ENCODE measurements around the gene RPL36AL.

RPL36AL gene

GRCh38 chr14:49579841-49580240 is 40.6 kb downstream of the RPL36AL start:
- no peak for DNase-seq

- DNase-seq: no peak
Measured at GRCh38 chr14:49578141-49578540, 42.3 kb downstream of the RPL36AL start.

GRCh38 chr14:49574038-49574437 is 46.4 kb downstream of the RPL36AL start:
- DNase-seq: no peak

GRCh38 chr14:49569281-49569680 is 51.1 kb downstream of the RPL36AL start:
- DNase-seq: no peak

Measured in CD4-positive, alpha-beta T cell treated with Interleukin-17A for 4 hours (primary cell).